GM12874 (cell line): Measurements from ENCODE around the gene ABHD12B.

Experiments
- CTCF ChIP-seq: IDR thresholded peaks from 2 replicates; pipeline ENCODE4 v1.5.1; 2011; ENCODE audit warnings: low read depth, mild to moderate bottlenecking, control low read depth, low read length, moderate library complexity; ENCODE audit not compliant: insufficient read depth

Gene ABHD12B

GRCh38 chr14:50924236-50924635 lies 52.4 kb downstream of the ABHD12B start:
- no peak for TF ChIP-seq CTCF

DNA sequence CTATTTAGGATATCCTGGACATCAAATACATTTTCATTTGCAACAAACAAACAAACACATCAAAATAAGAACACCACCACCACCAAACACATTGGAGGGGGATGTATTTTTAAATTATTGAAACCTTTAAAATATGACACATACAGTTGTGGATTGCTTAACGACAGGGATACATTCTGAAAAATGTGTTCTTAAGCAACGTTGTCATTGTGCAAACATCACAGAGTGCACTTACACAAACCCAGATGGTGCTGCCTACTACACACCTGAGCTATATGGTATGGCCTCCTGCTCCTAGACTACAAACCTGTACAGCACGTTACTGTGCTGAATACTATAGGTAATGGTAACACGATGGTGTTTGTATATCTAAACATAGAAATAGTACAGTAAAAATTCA lies 53.0 kb downstream of the ABHD12B start:
- TF ChIP-seq CTCF: no peak

GRCh38 chr14:50926851-50927386 lies 55.1 kb downstream of the ABHD12B start:
- no peak for TF ChIP-seq CTCF

DNA sequence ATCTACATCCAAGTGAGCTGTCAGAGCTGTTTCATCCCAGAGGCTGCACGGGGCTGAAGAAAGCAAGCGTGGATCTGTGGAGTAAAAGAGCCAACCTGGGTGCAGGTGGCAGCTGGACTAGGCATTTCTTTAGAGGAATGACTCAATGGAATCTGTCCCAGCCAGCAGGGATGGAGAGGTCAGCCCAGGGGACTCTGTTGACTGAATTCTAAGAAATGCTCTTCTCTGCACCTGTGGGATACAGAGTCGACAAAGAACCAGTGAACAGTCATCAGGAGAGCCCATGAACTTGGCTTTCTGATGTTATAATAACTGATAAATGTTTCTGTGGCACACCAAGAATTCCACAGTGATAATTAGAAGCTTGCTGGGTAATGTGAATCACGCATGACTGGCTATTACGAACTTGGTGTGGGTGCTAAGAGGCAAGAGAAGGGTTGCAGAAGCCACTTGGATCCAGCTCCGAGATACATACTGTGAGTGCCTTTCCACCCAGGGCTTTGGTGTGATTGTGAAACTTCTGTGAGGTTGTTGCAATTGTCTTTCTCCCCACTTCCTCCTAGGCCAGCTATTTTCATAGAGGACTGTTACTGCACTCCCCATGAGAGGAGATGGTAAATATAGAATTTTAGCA lies 56.3 kb downstream of the ABHD12B start:
- TF ChIP-seq CTCF: no peak

DNA sequence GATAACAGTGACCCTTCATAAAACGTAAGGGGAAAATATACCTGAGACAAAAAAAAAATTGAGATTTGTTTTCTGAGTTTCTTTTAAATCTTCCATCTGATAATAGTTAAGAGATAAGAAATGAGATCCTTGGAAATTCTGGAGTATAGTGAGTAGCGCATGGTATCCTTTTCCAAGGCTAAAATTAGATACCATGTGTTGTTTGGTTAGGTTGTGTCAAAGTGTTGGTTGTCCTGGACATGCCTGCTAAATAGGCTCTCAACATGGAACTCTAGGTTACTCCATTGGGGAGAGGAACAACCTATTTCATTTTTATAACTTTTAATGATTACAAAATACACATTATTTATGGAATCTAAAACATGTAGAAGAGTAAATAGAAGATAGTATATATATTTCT lies 57.7 kb downstream of the ABHD12B start:
- TF ChIP-seq CTCF: no peak

GRCh38 chr14:50931559-50931958 lies 59.7 kb downstream of the ABHD12B start:
- TF ChIP-seq CTCF: no peak

DNA sequence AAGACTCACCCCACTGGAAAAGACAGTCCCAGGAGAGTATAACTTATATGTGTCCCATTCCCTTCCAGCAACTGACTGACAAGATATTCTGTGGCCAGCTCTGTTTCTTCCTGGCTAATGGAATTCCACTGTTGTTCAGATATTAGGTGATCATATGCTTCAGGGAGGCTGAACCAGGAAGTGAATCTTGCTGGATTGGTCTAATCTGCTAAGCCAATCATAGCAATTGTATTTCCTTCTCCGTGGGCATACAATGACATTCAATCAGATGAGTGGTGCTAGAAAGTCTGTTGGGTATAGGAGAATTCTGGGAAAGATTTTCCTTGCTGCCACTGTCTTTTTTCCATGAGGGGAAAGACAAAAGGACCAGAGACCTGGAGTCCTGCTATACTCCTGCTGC lies 60.3 kb downstream of the ABHD12B start:
- no peak for TF ChIP-seq CTCF
